ENCODE results near the gene BRPF1.

- TF ChIP-seq POLR2A (IDR thresholded peaks at IDR 0.05) (no peak), CTCF (IDR thresholded peaks at IDR 0.05) (no peak)
These were observed 5.6 kb upstream of the BRPF1 start for GRCh38 chr3:9725775-9726515.
